GM12892 (cell line): ENCODE data around the gene SLC17A2.

Experiments
- POLR2A ChIP-seq: IDR thresholded peaks from 2 replicates; pipeline ENCODE4 v1.6.1; 2011; ENCODE audit warnings: low read depth, low read length, control low read depth
- POLR2AphosphoS5 ChIP-seq: IDR thresholded peaks from 2 replicates; pipeline ENCODE4 v1.6.1; 2011; ENCODE audit warnings: low read depth, low read length, control low read depth

DNA sequence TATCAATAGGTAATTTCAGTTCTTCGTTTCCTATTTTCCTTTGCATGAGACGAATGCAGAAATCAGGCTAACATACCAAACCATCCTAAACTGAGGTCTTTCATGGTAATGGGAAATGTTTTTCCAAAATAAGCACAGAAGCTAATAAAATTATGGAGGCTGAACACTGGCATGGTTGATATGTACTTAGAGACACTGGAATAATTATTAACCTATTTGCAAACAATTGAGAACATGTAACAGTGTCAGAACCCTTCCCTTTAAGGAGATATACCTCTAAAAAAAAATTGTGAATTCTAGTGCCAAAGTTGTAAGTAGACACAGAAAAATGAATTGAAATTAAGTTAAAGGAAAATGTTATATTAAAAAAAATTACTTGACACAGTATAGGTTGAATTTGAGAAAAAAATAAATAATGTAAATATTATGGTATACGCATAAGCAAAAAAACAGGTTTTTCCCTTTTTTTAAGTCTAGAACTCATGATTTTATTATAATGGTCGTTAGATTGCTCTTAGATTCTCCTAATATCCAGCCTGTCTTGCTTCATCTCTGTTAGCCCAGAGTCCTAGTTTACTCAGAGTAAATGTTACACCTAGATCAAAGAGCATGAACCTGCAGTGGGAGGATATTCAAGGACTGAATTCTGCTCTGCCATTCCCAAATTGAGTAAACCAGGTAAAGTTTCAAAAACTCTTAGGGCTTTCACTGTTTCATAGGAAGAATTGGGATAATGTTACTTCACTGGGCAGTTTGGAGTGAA, 1.7 kb downstream of the SLC17A2 start:
- TF ChIP-seq POLR2A (no peak), POLR2AphosphoS5 (no peak)
